OCI-M2 (cell line): ENCODE results near the gene IMMP1L.

Source experiments
- DNase-seq: peaks from one replicate; lab custom pipeline; 2025; ENCODE audit not compliant: unreplicated experiment; lab: John Stamatoyannopoulos, UW

IMMP1L gene

GRCh38 chr11:31477528-31478222 lies 31.7 kb downstream of the IMMP1L start:
- no peak for DNase-seq

GRCh38 chr11:31474083-31474482 lies 35.3 kb downstream of the IMMP1L start:
- DNase-seq: no peak

- DNase-seq: no peak
These were observed 45.0 kb downstream of the IMMP1L start for GRCh38 chr11:31464436-31464835.

GRCh38 chr11:31455177-31455576 lies 54.2 kb downstream of the IMMP1L start:
- no peak for DNase-seq

- no peak for DNase-seq
These were observed 58.6 kb downstream of the IMMP1L start for GRCh38 chr11:31450841-31451240.

- DNase-seq: no peak
These were observed 60.4 kb downstream of the IMMP1L start for GRCh38 chr11:31449040-31449439.

- no peak for DNase-seq
These were observed 63.8 kb downstream of the IMMP1L start for GRCh38 chr11:31445621-31446020.

GRCh38 chr11:31443802-31444201 lies 65.6 kb downstream of the IMMP1L start:
- no peak for DNase-seq

- no peak for DNase-seq
These were observed 67.3 kb downstream of the IMMP1L start for GRCh38 chr11:31442086-31442485.

GRCh38 chr11:31441296-31441695 lies 68.1 kb downstream of the IMMP1L start:
- DNase-seq: no peak

- DNase-seq: no peak
These were observed 71.5 kb downstream of the IMMP1L start for GRCh38 chr11:31437742-31438435.

GRCh38 chr11:31433851-31434250 lies 75.6 kb downstream of the IMMP1L start:
- DNase-seq: no peak

- DNase-seq: no peak
These were observed 84.8 kb downstream of the IMMP1L start for GRCh38 chr11:31424652-31425051.

GRCh38 chr11:31422703-31423102 lies 86.7 kb downstream of the IMMP1L start:
- DNase-seq: no peak

- no peak for DNase-seq
These were observed 87.6 kb downstream of the IMMP1L start for GRCh38 chr11:31421820-31422219.

- DNase-seq: no peak
These were observed 89.8 kb downstream of the IMMP1L start for GRCh38 chr11:31419669-31420068.

- DNase-seq: no peak
These were observed 90.3 kb downstream of the IMMP1L start for GRCh38 chr11:31419138-31419537.

- DNase-seq: no peak
These were observed 91.6 kb downstream of the IMMP1L start for GRCh38 chr11:31417816-31418215.

GRCh38 chr11:31417357-31417756 lies 92.1 kb downstream of the IMMP1L start:
- no peak for DNase-seq

- no peak for DNase-seq
These were observed 94.0 kb downstream of the IMMP1L start for GRCh38 chr11:31415435-31415834.

- no peak for DNase-seq
These were observed 95.1 kb downstream of the IMMP1L start for GRCh38 chr11:31414338-31414737.

- no peak for DNase-seq
These were observed 96.5 kb downstream of the IMMP1L start for GRCh38 chr11:31412946-31413345.

- DNase-seq: no peak
These were observed 101.2 kb downstream of the IMMP1L start for GRCh38 chr11:31408201-31408600.
